ENCODE measurements around the gene SEL1L3. TPM values are rescaled to one million over a fixed set of nuclear protein-coding genes. Genes with fewer than 3 reads are reported as not detected.

The SEL1L3 gene
- total RNA-seq, 2 donors from 2014 or later, result 14.9 to 24.5 TPM

- Mint-ChIP-seq H3K4me3 (no peak overlapping the region), H3K27ac (no peak overlapping the region), H3K4me1 (peaks cover 2% of the 10 kb centered on the region), H3K36me3 (ENCODE audit: low read depth) (no peaks in the 10 kb centered on the region), H3K27me3 (ENCODE audit: insufficient read depth) (no peaks in the 10 kb centered on the region), H3K9me3 (peaks cover 7% of the 10 kb centered on the region)
- TF ChIP-seq, protein P1, sequence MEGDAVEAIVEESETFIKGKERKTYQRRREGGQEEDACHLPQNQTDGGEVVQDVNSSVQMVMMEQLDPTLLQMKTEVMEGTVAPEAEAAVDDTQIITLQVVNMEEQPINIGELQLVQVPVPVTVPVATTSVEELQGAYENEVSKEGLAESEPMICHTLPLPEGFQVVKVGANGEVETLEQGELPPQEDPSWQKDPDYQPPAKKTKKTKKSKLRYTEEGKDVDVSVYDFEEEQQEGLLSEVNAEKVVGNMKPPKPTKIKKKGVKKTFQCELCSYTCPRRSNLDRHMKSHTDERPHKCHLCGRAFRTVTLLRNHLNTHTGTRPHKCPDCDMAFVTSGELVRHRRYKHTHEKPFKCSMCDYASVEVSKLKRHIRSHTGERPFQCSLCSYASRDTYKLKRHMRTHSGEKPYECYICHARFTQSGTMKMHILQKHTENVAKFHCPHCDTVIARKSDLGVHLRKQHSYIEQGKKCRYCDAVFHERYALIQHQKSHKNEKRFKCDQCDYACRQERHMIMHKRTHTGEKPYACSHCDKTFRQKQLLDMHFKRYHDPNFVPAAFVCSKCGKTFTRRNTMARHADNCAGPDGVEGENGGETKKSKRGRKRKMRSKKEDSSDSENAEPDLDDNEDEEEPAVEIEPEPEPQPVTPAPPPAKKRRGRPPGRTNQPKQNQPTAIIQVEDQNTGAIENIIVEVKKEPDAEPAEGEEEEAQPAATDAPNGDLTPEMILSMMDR (conservative IDR thresholded peaks at IDR 0.05), result no peak
- no peak overlapping the region for H3K4me3 ChIP-seq (ENCODE audit: low read length)
- H3K27me3 ChIP-seq (ENCODE audit: control insufficient read depth, insufficient read depth, low read length, poor library complexity, severe bottlenecking), result no peaks in the 10 kb centered on the region
- no peaks in the 10 kb centered on the region for H3K36me3 ChIP-seq (ENCODE audit: control insufficient read depth, insufficient read depth, low read length)
- 92 to 93% methylated on average over 3 to 4 of the region's 4 CpGs for WGBS, 2 experiments (ENCODE audit: insufficient coverage in 1 of 2, insufficient read length in 1 of 2)
- H3K9me3 ChIP-seq (ENCODE audit: control insufficient read depth, low read length), result peaks cover 4% of the 10 kb centered on the region
- no peak for DNase-seq
- H3K4me1 ChIP-seq (ENCODE audit: control insufficient read depth, insufficient read depth, low read length), result no peaks in the 10 kb centered on the region
- no peak overlapping the region for H3K9ac ChIP-seq (ENCODE audit: extremely low read depth, low read length, poor library complexity, severe bottlenecking)
- H3K27ac ChIP-seq (ENCODE audit: low read depth, low read length), result no peak overlapping the region
Measured at GRCh38 chr4:25905371-25905770, 42.6 kb upstream of the SEL1L3 start.

GRCh38 chr4:25904748-25905082 is 41.9 kb upstream of the SEL1L3 start:
- 96 to 100% methylated on average over 1 to 3 of the region's 3 CpGs for WGBS, 2 experiments (ENCODE audit: insufficient coverage in 1 of 2, insufficient read length in 1 of 2)
- Histone ChIP-seq H3K4me1 (ENCODE audit: control insufficient read depth, insufficient read depth, low read length) (no peaks in the 10 kb centered on the region), H3K36me3 (ENCODE audit: control insufficient read depth, insufficient read depth, low read length) (no peaks in the 10 kb centered on the region), H3K9ac (ENCODE audit: extremely low read depth, low read length, poor library complexity, severe bottlenecking) (no peak overlapping the region), H3K27me3 (ENCODE audit: control insufficient read depth, insufficient read depth, low read length, poor library complexity, severe bottlenecking) (no peaks in the 10 kb centered on the region), H3K4me3 (ENCODE audit: low read length) (no peak overlapping the region), H3K9me3 (ENCODE audit: control insufficient read depth, low read length) (peaks cover 4% of the 10 kb centered on the region), H3K27ac (ENCODE audit: low read depth, low read length) (no peak overlapping the region)
- H3K36me3 Mint-ChIP-seq (ENCODE audit: low read depth), result no peaks in the 10 kb centered on the region
- TF ChIP-seq, protein P1 (conservative IDR thresholded peaks at IDR 0.05), result no peak
- no peaks in the 10 kb centered on the region for H3K27me3 Mint-ChIP-seq (ENCODE audit: insufficient read depth)
- no peak overlapping the region for H3K4me3 Mint-ChIP-seq
- H3K9me3 Mint-ChIP-seq, result peaks cover 7% of the 10 kb centered on the region
- no peak for DNase-seq
- H3K27ac Mint-ChIP-seq, result no peak overlapping the region
- H3K4me1 Mint-ChIP-seq, result peaks cover 2% of the 10 kb centered on the region

- H3K27me3 ChIP-seq (ENCODE audit: control insufficient read depth, insufficient read depth, low read length, poor library complexity, severe bottlenecking), result no peaks in the 10 kb centered on the region
- WGBS, 2 experiments (ENCODE audit: insufficient coverage in 1 of 2, insufficient read length in 1 of 2), result 94 to 95% methylated on average over 4 to 8 of the region's 8 CpGs
- no peak for DNase-seq
- H3K9me3 Mint-ChIP-seq, result peaks cover 4% of the 10 kb centered on the region
- no peaks in the 10 kb centered on the region for H3K36me3 Mint-ChIP-seq (ENCODE audit: low read depth)
- H3K4me1 ChIP-seq (ENCODE audit: control insufficient read depth, insufficient read depth, low read length), result no peaks in the 10 kb centered on the region
- TF ChIP-seq, protein P1 (conservative IDR thresholded peaks at IDR 0.05), result no peak
- H3K9ac ChIP-seq (ENCODE audit: extremely low read depth, low read length, poor library complexity, severe bottlenecking), result no peak overlapping the region
- no peak overlapping the region for H3K27ac ChIP-seq (ENCODE audit: low read depth, low read length)
- no peak overlapping the region for H3K4me3 Mint-ChIP-seq
- no peaks in the 10 kb centered on the region for H3K27me3 Mint-ChIP-seq (ENCODE audit: insufficient read depth)
- peaks cover 2% of the 10 kb centered on the region for H3K4me1 Mint-ChIP-seq
- no peak overlapping the region for H3K27ac Mint-ChIP-seq
- no peaks in the 10 kb centered on the region for H3K36me3 ChIP-seq (ENCODE audit: control insufficient read depth, insufficient read depth, low read length)
- no peak overlapping the region for H3K4me3 ChIP-seq (ENCODE audit: low read length)
- H3K9me3 ChIP-seq (ENCODE audit: control insufficient read depth, low read length), result peaks cover 4% of the 10 kb centered on the region
Measured at GRCh38 chr4:25903900-25904747, 41.3 kb upstream of the SEL1L3 start.

Measured in endodermal cell (in vitro differentiated cells).